NCI-H2227 treated with DMSO at 0.1 percent for 48 hours (cell line): ENCODE results near the gene CAPN13.

Source experiments
- DNase-seq: peaks from one replicate; lab custom pipeline; 2025; lab: John Stamatoyannopoulos, UW

CAPN13 gene

DNA sequence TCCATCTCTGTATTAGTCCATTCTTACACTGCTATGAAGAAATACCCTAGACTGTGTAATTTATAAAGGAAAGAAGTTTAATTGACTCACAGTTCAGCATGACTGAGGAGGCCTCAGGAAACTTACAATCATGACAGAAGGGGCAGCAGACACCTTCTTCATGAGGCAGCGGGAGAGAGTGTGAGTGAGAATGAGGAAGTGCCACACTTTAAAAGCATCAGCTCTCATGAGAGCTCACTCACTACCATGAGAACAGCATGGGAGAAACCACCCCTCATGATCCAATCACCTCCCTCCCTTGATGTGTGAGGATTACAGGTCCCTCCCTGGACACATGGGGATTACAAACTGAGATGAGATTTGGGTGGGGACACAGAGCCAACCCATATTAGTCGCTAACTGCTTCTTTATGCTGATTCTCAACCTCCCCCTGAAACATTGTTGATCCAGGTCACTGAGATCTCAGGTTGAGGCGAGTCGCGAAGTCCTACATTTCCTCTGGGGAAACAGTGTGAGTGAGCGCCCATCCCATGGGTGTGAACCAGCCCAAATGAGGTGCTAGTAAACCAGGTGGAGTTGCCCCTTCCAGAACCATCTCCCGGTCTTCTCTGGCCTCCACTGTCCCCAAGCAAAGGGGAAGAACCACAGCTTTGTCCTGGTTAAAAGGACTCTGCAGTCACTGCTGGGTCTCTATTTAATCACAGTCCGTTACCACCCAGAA, 123.8 kb downstream of the CAPN13 start:
- DNase-seq: no peak

DNA sequence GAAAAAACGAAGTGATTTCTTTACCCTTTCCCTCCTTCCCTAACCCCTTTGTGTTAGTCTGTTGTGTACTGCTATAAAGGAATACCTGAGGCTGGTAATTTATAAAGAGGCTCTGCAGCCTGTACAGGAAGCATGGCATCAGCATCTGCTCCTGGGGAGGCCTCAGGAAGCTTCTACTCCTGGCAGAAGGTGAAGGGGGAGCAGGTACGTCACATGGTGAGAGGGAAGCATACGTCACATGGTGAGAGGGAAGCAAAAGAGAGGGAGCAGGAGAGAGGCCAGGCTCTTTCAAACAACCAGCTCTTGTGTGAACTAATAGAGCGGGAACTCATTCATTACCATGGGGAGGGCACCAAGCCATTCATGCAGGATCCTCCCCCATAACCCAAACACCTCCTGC, 126.2 kb downstream of the CAPN13 start:
- no peak for DNase-seq

DNA sequence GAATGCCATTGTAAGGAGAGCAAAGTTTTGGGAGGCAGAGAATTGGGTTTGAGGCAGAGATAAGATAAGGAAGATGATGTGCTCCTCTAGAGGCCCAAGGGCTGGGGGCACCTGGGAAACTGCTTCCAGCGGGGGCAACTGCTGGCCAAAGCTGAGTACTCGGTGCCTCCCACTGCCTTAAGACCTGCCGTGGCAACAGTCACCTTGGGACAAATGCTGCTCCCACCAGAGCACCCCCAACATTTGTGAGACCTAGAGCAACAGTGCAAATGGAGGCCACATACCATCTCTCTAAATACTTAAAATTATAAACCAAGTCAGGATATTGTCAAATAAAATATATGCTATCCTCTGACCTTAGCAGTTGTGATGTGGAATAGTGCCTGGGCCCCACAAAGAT, 127.1 kb downstream of the CAPN13 start:
- no peak for DNase-seq

DNA sequence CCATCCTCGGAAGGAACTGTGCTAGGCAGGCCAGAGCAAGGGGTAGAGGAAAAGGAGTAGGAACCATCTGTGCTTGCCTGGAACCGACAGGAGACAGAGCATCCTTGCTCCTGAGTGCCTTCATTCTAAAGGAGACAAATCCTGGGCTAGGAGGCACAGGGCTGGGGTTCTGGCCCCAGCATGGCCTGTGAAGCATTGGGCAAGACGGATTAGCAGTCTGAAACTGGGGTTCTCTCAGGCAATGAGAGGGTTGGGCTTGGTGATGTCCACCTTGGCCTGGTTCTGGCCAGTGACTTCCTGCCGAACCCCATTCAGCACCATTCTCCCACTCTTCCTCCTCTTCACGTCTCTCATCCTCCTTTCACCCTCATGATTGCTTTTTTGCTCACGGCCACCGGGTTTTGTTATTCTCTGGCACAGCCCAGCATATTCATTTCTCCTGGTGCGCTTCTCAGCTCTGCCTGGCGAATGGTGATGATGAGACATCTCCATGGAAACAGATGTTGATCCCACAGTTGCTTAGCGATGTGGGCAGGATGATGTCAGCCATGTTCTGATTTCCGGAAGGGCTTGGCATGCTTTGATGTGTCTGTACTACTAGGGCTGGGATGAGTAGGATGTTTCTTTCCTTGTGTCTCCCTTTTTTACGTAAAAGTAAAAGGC, 127.7 kb downstream of the CAPN13 start:
- no peak for DNase-seq

DNA sequence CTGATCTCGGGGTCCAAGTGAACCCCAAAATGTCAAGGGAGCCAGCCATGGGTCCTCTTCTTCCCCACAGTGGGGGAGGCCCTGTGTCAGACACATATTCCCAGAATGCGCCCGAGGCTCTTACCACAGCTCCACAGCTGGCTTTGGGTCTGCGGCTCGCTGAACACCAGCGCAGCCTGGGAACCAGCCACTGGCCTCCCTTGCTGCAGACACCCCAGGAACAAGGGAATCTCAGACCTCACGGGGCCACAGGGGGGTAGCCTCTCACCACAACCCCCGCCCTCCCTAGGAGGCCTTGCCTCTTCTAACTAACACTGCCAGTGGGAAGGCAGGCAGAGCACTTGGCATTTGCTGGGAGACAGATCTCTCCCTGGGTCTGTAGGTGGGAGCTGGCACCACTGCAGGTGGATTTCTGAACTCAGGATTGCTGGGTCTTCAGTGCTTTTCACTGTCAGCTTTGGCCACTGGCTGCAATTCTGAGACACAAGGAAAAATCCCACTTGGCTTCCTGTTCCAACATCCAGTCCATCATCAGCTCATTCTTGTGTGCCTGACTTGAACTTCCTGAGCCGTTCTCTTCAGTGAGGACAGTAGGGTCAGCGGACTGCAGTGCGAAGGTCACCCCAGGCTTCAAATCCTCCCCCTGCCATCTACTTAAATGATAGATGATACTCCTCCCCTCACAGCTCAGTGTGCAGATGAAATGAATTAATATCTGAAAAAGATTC, 128.7 kb downstream of the CAPN13 start:
- no peak for DNase-seq

DNA sequence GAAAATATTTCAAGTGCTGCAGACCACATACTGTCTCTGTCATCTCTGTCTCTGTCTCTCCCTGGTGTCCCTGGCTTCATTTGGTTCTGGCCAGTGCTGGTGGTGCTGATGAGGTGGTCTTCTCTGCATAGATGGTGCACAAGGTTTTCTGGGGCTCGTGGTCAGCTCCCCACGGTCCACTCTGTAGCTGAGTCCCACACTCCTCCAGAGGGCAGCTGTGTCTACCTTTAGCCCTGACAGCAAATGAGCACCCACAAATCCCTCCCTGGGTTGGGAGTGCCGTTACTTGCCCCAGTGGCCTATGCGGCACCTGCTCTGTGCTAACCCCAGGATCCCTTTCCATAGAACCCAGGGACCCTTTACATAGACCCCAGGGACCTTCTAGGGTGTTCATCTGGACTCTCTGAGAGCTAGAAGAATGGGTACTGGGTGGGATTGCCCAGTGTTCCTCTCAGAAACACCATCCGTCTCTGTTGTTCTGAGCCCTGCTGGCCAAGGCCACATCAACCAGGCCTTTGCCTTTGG, 129.3 kb downstream of the CAPN13 start:
- DNase-seq: no peak

DNA sequence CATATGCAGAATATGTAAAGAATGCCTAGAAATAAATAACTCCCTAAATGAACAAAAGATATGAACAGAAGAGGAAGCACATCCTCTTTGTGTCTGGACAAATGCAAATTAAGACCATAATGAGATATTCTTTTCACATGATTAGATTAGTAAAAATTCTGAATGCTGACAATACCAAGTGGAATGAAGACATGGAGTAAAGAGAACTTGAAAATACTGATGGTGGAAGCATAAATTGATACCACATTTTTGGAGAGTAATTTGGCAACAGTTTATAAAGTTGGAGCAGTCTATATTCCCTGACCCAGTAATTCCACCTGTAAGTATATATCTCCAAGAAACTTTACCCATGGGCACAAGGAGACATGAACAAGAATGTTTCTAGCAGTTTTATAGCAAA, 130.0 kb downstream of the CAPN13 start:
- no peak for DNase-seq

DNA sequence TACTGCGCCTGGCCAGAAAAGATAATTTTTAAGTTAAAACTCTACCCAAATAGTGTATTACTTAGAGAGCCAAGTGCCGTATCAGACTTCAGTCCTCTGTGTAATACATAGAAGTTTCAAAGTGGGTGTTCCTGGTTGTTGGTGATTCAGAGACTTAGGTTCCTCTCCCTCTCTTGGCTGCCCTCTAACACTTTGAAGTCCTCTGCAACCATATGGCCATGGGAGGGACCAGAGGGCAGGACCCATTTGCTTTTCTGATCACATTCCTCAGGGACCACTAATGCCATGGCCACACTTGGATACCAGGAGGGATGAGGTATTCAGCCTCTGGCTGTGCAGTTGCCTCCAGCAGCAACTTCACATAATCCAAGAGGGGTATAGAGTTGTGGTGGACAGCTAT, 131.5 kb downstream of the CAPN13 start:
- no peak for DNase-seq

DNA sequence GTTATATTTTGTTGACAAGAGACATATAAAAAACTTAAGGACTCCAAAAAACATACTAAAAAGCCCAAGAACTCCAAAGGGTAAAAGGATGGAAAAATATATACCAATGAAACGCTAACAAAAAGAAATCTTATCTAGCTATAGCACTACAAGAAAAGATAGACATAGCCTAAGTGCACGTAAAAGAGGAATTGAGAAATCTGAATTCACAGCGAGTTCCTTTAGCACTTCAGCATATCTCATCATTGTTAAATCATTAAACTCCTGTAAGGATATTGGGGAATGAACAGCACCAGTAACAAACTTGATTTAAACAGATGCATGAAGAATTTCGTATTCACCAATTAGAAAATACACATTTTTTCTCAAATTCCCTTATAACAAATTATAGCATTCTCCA, 134.1 kb downstream of the CAPN13 start:
- DNase-seq: no peak
